NCI-H774 (cell line): Measurements from ENCODE around the gene NT5C2.
"Not testable (repeated sequence)": the region's sequence is repeated elsewhere in the genome, so short reads cannot be mapped to it uniquely, and the experiment has no call there.

ENCODE experiments used
- DNase-seq: peaks from one replicate; lab custom pipeline; 2025; lab: John Stamatoyannopoulos, UW

Gene NT5C2

DNA sequence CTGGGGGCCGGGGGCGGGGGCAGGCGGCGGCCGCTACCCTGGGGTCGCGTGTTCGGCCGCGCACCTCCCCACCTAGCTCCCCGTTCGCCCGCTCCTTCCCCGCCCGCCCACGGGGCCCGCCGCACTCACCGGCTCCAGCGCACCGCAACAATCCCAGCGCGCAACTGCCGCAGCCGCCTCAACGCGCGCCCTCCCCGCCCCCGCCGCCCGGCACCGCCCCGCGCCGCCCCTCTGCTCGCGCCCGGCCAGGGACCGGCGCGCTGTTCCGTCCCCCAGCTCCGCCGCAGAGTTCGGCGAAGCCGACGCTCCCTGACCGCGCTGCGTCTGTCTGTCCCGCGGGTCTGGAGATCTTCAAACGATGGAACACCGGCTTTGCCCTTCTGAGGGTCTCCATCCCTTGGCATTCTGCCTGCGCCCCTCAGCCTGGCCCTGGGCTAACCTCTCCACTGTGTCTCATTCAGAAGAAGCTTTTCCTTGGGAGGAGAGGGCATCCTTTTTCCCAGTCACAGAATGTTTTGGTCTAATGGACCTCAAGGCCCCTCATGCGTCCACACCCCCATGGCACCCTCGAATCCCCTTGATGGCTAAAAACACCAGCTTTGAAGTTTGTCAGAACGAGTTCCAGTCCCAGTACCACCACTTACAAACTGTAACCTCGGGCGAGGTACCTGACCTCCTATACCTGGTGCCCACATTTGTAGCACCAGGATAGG, at the start of gene NT5C2:
Gene NT5C2 (minus strand): TSS at position 166 of the 713 bp plus-strand sequence. CDS start 18,314 bp downstream, outside the sequence.
- peak; percentile 30 for DNase-seq

DNA sequence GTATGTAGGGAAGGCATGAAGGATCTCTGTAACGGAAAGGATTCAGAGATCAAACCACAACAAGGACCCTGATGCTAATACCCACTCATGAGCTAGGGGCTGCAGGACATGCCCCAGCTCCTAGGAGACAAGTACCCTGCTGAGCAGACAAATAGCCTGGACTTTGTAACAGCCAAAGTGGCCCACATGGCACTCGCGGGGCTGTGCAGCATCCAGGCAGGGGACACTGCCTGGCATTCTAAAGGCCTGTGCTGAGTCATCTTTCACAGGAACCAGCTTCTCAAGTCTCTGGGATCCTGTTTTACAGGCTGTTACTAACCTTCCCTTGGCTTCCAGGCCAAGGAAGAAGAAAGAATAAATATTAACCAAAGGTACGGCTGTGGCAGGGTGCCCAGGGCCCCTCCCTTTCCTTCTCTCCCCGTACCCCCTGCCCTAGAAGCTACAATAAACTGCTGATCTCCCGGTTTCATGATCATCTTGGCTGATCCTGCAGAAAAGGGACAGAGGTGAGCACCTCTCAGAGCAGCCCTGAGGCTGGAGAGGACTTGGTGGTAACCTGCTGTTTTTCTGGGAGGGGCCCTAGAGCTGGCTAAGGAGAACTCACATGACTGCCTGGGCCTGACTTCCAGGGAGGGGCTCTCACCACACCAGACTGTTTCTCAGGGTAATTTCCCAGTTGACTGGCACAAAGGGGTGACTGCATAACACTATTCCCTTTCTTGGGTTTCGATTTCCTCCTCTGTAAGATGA, 48.4 kb upstream of the NT5C2 start:
- DNase-seq: no peak

DNA sequence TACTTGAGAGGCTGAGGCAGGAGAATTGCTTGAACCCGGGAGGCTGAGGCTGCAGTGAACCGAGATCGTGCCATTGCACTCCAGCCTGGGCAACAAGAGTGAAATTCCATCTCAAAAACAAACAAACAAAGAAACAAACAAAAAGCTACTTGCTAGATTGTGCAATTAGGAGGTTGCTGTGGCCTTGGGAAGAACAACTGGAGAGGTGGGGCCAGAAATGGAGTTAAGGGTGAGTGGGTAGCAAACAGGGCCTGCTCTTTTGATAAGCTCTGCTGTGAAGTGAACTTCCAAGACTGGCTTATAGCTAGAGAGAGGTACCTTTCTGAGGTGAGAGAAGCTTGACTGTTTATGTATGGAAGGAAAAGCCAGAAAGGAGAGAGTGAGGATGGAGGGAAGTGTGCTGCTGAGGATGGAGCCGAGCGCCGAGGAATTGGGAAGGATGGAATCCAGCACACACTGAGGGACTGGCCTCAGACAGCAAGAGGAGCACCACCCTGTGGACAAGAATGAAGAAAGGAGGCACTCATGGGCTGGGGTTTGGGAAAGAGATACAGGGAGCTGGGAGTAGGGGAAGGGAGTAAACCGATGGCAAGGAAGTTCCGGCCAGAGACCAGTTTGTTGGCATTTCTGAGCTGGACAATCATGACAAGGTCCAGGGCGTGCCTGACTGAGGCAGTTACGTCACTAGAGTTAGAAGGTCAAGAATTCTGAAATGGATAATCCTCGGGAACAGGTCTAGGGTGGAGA, 45.6 kb upstream of the NT5C2 start:
- no peak for DNase-seq

DNA sequence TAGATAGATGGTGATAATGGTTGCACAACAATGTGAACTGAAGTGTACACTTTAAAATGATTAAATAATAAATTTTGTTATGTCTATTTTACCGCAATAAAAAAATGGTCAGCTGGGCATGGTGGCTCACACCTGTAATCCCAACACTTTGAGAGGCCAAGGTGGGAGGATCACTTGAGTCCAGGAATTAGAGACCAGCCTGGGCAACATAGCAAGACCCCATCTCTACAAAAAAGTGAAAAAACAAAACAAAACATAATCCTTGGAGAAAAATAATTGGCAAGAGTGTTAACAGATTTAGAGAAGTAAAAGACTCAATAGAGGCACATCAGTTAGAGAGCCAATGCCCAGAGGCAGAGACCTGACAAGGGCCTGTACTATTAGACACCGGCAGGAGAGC, 42.7 kb upstream of the NT5C2 start:
- no peak for DNase-seq

DNA sequence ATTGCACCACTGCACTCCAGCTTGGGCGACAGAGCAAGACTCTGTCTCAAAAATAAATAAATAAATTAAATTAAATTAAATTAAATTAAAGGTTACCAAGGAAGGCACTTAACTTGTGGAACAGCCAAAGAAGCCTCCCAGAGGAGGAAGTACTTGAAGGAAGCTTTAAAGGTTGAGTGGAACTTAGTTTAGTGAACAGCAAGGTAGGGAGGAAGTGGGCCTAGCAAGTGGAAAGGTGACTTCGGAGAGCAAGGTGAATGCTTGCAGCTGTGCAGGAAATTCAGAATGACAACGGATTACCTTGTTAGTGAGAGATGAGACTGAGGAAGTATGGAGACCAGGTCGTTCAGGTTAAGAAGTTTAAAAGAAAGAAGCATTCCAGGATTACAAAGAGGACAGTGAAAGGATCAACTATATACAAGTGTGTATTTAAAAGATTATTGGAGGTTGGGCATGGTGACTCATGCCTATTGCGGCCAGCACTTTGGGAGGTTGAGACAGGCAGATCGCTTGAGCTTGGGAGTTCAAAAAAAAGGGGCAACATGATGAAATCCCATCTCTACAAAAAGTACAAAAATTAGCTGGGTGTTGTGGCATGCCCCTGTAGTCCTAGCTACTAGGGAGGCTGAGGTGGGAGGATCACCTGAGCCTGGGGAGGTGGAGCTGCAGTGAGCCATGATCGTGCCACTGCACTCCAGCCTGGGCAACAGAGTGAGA, 39.9 kb upstream of the NT5C2 start:
- DNase-seq: no peak

DNA sequence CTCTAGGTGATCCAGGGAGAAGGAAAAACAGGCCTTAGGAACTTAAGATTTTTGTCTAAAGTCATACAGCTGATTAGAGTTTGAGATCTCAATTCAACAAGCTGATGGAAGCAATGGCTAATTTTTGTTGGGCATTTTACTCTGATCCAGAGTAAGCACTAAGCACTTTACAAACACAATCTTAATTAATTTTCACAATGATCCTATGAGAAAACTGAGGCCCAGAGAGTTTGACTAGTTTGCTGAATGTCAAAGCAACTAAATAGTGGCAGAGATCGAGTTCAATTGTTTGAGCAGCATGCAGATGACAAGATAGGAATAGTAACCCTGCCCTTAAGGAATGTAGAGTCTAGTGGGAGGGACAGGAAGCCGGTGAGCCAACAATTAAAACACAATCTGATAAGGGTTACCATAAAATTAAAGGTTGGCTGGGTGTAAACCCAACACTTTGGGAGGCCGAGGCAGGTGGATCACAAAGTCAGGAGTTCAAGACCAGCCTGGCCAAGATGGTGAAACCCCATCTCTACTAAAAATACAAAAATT, 39.1 kb upstream of the NT5C2 start:
- no peak for DNase-seq

DNA sequence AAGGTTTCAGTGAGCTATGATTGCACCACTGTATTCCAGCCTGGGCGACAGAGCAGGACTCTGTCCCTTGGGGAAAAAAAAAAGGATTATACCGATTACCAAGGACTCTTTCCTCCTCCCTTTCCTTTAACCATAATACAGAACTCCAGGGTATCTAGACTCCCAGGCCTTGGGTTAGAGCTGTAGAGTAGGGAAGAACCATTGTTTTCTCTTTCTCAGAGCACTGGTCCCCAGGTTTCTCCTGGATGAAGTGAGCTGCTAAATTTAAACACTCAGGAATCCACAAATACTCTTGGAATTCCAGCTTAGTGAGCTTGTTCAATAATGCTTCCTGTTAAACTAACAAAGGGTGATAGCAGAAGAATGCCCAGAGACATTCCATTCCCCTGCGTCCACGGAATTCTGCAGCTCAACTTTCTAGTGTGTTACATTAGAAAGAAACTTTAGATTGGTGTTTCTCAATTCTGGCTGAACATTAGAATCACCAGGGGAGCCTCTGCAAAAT, 38.0 kb upstream of the NT5C2 start:
- DNase-seq: no peak

DNA sequence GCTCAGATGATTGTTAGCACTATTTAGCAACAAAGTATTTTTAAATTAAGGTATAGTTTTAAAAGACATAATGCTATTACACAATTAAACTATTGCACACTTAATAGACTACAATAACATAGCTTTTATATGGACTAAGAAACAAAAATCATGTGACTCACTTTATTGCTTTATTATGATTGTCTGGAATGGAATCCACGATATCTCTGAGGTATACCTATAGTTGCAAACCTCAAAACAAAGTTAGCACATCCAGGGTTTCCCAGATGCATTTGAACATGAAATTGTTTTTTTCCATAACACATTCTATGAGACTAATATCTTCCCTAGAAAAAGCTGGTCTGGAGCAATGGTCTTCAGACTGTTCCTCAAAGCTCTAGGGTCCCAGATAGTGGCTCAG, 34.3 kb upstream of the NT5C2 start:
- DNase-seq: no peak

DNA sequence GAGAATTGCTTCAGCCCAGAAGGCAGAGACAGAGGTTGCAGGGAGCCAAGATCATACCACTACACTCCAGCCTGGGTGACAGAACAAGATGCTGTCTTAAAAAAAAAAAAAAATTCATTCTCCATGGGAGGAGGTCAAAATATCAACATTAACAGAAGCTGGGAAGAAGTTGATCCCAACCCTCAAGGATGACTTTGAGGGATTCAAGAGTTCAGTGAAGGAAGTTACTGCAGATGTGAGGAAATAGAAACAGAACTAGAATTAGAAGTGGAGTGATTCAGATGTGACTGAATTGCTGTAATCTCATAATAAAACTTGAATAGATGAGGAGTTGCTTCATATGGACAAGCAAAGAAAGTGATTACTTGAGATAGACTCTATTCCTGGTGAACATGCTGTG, 32.9 kb upstream of the NT5C2 start:
- no peak for DNase-seq

DNA sequence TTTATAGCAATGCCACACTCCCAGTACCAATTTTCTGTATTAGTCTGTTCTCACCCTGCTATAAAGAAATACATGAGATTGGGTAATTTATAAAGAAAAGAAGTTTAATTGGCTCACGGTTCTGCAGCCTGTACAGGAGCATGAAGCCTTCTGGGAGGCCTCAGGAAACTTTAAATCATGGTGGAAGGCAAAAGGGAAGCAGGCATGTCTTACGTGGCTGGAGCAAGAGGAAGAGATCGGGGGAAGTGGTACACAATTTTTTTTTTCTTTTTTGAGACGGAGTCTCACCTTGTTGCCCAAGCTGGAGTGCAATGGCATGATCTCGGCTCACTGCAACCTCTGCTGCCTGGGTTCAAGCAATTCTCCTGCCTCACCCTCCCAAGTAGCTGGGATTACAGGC, 31.6 kb upstream of the NT5C2 start:
- not testable (repeated sequence) for DNase-seq

DNA sequence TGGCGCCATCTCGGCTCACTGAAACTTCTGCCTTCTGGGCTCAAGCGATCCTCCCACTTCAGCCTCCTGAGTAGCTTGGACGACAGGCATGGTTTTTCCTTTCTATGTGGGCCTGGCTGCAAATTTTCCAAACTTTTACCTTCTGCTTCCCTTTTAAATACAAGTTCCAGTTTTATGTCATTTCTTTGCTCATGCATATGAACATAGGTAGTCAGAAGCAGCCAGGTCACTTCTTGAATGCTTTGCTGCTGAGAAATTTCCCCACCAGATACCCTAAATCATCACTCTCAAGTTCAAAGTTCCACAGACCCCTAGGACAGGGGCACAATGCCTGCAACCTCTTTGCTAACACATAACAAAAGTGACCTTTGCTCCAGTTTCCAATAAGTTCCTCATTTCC, 31.1 kb upstream of the NT5C2 start:
- DNase-seq: no peak

DNA sequence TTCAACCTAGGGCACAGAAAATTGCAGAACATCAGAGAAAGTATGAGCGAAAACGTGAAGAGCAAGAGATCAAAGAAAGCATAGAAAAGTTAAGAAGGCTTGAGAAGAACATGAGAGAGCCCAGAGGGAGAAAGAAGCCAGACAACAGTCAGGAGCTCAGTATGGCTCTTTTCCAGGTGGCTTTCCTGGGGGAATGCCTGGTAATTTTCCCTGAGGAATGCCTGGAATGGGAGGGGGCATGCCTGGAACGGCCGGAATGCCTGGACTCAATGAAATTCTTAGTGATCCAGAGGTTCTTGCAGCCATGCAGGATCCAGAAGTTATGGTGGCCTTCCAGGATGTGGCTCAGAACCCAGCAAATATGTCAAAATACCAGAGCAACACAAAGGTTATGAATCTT, 23.3 kb upstream of the NT5C2 start:
- DNase-seq: not testable (repeated sequence)

DNA sequence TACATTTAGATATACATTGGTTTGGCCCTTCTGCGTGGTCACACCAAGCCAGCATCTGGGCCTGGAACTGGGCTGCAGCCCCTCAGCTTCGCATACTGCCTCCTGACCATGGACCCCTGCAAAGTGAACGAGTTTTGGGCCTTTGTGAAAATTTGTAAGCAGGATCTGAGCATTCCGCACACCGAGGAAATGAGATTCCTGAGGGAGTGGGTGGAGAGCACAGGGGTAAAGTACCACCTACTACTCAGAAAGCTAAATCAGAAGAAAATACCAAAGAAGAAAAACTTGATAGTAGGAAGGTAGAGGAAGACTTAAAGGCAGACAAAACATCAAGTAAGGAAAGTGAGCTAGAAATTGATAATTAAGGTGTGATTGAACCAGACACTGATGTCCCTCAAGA, 22.5 kb upstream of the NT5C2 start:
- DNase-seq: no peak

DNA sequence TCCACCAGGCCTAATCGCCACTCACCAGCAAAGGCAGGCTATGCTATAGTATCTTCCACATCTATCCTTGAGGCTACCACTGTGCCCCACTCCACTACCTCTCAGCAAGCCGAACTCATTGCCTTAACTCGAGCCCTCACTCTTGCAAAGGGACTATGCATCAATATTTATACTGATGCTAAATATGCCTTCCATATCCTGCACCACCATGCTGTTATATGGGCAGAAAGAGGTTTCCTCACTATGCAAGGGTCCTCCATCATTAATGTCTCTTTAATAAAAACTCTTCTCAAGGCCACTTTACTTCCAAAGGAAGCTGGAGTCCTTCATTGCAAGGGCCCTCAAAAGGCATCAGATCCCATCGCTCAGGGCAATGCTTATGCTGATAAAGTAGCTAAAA, 17.2 kb upstream of the NT5C2 start:
- DNase-seq: not testable (repeated sequence)

DNA sequence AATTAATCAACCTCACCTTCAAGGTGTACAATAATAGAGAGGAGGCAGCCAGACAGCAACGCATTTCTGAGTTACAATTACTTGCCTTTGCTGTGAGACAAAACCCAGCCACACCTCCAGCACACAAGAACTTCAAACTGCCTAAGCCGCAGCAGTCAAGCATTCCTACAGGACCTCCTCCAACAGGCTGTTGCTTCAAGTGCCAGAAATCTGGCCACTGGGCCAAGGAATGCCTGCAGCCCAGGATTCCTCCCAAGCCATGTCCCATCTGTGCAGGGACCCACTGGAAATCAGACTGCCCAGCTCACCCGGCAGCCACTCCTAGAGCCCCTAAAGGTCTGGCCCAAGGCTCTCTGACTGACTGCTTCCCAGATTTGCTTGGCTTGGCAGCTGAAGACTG, 14.6 kb upstream of the NT5C2 start:
- not testable (repeated sequence) for DNase-seq

DNA sequence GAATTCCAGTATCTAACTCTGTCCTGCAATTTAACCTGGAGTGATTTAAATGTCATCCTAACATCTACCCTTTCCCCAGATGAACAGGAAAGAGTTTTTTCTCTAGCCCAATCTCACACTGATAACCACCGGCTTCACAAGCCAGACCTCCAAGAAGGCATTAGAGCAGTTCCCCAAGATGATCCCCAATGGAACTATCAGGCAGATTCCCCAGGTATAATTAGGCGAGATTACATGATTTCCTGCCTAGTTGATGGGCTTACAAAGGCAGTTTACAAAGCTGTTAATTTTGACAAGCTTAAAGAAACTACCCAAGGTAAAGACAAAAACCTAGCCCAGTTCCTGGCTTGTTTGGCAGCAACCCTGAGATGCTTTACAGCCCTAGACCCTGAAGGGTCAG, 14.1 kb upstream of the NT5C2 start:
- no peak for DNase-seq

DNA sequence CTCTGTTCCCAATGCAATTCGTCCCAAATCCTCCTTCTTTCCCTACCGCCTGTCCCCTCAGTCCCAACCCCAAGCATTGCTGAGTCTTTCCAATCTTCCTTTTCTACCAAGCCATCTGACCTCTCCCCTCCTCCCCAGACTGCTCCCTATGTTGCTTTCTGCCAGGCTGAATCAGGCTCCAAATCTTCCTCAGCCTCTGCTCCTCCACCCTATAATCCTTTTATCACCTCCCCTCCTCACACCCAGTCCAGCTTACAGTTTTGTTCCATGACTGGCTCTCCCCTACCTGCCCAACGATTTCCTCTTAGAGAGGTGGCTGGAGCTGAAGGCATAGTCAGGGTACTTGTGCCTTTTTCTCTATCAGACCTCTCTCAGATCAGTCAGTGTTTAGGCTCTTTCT, 13.6 kb upstream of the NT5C2 start:
- DNase-seq: not testable (repeated sequence)

DNA sequence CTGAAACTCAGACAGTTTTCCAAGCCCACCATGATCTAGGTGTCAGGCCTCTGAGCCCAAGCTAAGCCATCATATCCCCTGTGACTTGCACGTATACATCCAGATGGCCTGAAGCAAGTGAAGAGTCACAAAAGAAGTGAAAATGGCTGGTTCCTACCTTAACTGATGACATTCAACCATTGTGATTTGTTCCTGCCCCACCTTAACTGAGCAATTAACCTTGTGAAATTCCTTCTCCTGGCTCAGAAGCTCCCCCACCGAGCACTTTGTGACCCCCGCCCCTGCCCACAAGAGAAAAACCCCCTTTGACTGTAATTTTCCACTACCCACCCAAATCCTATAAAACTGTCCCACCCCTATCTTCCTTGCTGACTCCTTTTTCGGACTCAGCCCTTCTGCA, 12.3 kb upstream of the NT5C2 start:
- not testable (repeated sequence) for DNase-seq

DNA sequence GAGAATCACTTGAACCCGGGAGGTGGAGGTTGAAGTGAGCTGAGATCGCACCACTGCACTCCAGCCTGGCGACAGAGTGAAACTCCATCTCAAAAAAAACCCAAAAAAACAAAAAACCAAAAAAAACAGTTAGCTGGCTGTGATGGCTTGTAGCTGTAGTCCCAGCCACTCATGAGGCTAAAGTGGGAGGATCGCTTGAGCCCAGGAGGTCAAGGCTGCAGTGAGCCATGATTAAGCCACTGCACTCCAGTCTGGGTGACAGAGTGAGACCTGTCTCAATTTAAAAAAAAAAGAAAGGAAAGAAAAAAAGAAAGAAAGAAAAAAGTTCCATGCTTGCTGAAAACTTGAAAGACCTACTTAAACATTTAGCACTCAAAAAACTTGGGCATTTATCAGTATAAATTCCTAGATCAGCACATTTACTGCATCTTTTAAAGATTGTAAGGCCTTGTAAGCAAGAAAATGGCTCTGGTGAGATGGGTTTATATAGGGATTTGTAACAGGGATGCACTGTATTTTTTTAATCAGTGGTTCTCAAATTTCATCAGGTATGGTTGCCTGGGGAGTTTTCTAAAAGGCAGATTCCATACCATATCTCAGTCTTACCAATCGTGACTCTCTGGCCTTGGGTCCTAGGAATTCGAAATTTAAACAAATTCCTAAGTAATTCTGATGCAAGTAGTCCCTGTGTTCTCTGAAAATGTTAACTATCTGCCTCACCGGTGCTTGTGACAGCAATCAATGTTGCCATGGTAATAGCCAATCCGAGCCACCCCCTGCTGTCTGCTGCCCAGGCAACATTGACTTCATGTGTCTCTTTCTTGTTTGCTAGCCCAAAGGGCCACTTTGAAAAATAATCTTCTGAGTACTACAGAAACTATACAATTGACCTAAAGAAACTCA, 11.5 kb upstream of the NT5C2 start:
- peak; percentile 1 for DNase-seq

DNA sequence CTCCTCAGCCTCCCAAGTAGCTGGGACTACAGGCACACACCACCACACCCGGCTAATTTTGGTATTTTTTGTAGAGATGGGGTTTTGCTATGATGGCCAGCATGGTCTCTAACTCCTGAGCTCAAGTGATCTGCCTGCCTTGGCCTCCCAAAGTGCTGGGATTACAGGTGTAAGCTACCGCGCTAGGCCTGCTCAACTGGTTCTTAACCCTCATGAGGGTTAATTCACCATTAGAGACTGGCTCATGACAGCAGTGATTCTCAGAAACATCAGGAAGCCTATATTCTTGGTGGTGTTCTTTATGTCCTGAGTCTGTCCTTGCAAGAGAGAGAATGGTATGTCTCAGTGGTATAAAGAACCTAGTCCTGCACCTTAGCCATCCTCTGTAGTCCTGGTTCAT, 10.4 kb upstream of the NT5C2 start:
- DNase-seq: no peak

DNA sequence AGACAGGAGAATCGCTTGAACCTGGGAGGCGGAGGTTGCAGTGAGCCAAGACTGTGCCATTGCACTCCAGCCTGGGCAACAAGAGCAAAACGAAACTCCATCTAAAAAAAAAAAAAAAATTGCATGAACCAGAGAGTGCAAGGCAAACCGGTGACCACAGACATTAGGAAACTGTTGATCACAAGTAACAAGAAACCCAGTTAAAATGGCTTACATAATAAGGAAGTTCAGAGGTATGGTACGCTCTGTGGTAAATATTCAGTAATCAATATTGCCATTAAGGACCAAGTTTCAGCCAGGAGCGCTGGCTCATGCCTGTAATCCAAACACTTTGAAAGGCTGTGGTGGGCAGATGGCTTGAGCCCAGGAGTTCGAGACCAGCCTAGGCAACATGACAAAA, 9.2 kb upstream of the NT5C2 start:
- DNase-seq: no peak
